ENCODE data around the gene AP3B1. TPM values are rescaled to one million over a fixed set of nuclear protein-coding genes. Genes with fewer than 3 reads are reported as not detected.

The AP3B1 gene
- total RNA-seq, 1 donor from 2014 or later, result 105 TPM

GRCh38 chr5:78280261-78280660 lies 14.2 kb downstream of the AP3B1 start:
- peaks cover 89% of the 10 kb centered on the region for H3K79me2 ChIP-seq (ENCODE audit: low read depth)
- H3K36me3 ChIP-seq, result no peaks in the 10 kb centered on the region
- H2AFZ ChIP-seq (replicated peaks), result no peak overlapping the region
- H3K9me3 ChIP-seq (ENCODE audit: low read depth), result no peaks in the 10 kb centered on the region
- no peak overlapping the region for H3K4me3 ChIP-seq
- Mint-ChIP-seq H3K27me3 (ENCODE audit: insufficient read depth, low read depth) (peaks cover 2% of the 10 kb centered on the region), H3K4me3 (no peak overlapping the region), H3K36me3 (peaks cover 4% of the 10 kb centered on the region), H3K4me1 (no peaks in the 10 kb centered on the region), H3K27ac (no peak overlapping the region), H3K9me3 (peaks cover 2% of the 10 kb centered on the region)
- H3K27me3 ChIP-seq, result no peaks in the 10 kb centered on the region
- peaks cover 4% of the 10 kb centered on the region for H3K4me1 ChIP-seq
- H3K27ac ChIP-seq, result no peak overlapping the region
- H3K4me2 ChIP-seq, result no peak overlapping the region
- no peak for DNase-seq (ENCODE audit: low spot score)
- peaks cover 9% of the 10 kb centered on the region for H3F3A ChIP-seq (ENCODE audit: low read depth)
- H4K20me1 ChIP-seq (ENCODE audit: low read depth), result peaks cover 58% of the 10 kb centered on the region
- no peak overlapping the region for H3K9ac ChIP-seq
- TF ChIP-seq CTCF (IDR thresholded peaks at IDR 0.05), result no peak
- no peak for TF ChIP-seq EZH2 (IDR thresholded peaks at IDR 0.05)
- no peak for TF ChIP-seq EZH2phosphoT487 (IDR thresholded peaks at IDR 0.05)

- Histone ChIP-seq H3F3A (ENCODE audit: low read depth) (peaks cover 9% of the 10 kb centered on the region), H3K9ac (no peak overlapping the region), H3K27me3 (no peaks in the 10 kb centered on the region), H2AFZ (replicated peaks) (no peak overlapping the region), H3K36me3 (no peaks in the 10 kb centered on the region), H3K79me2 (ENCODE audit: low read depth) (peaks cover 91% of the 10 kb centered on the region), H3K4me1 (peaks cover 6% of the 10 kb centered on the region), H3K4me3 (no peak overlapping the region), H3K4me2 (no peak overlapping the region), H3K27ac (no peak overlapping the region), H4K20me1 (ENCODE audit: low read depth) (peaks cover 53% of the 10 kb centered on the region), H3K9me3 (ENCODE audit: low read depth) (no peaks in the 10 kb centered on the region)
- peaks cover 3% of the 10 kb centered on the region for H3K36me3 Mint-ChIP-seq
- H3K27me3 Mint-ChIP-seq (ENCODE audit: insufficient read depth, low read depth), result peaks cover 2% of the 10 kb centered on the region
- no peak overlapping the region for H3K27ac Mint-ChIP-seq
- peaks cover 4% of the 10 kb centered on the region for H3K9me3 Mint-ChIP-seq
- H3K4me1 Mint-ChIP-seq, result no peaks in the 10 kb centered on the region
- no peak overlapping the region for H3K4me3 Mint-ChIP-seq
- DNase-seq (ENCODE audit: low spot score), result no peak
- no peak for TF ChIP-seq CTCF (IDR thresholded peaks at IDR 0.05)
- no peak for TF ChIP-seq EZH2phosphoT487 (IDR thresholded peaks at IDR 0.05)
- no peak for TF ChIP-seq EZH2 (IDR thresholded peaks at IDR 0.05)
Measured at GRCh38 chr5:78279194-78279593, 15.3 kb downstream of the AP3B1 start.

GRCh38 chr5:78277715-78278114 lies 16.8 kb downstream of the AP3B1 start:
- Mint-ChIP-seq H3K4me1 (no peaks in the 10 kb centered on the region), H3K4me3 (no peak overlapping the region), H3K27me3 (ENCODE audit: insufficient read depth, low read depth) (peaks cover 4% of the 10 kb centered on the region), H3K9me3 (peaks cover 4% of the 10 kb centered on the region), H3K27ac (no peak overlapping the region), H3K36me3 (peaks cover 5% of the 10 kb centered on the region)
- no peaks in the 10 kb centered on the region for H3K36me3 ChIP-seq
- no peak overlapping the region for H2AFZ ChIP-seq (replicated peaks)
- H3K9ac ChIP-seq, result no peak overlapping the region
- peaks cover 51% of the 10 kb centered on the region for H4K20me1 ChIP-seq (ENCODE audit: low read depth)
- H3K27me3 ChIP-seq, result no peaks in the 10 kb centered on the region
- no peak for TF ChIP-seq EZH2 (IDR thresholded peaks at IDR 0.05)
- H3K4me3 ChIP-seq, result no peak overlapping the region
- H3K27ac ChIP-seq, result no peak overlapping the region
- no peak for DNase-seq (ENCODE audit: low spot score)
- peaks cover 20% of the 10 kb centered on the region for H3F3A ChIP-seq (ENCODE audit: low read depth)
- no peak overlapping the region for H3K4me2 ChIP-seq
- H3K79me2 ChIP-seq (ENCODE audit: low read depth), result peaks cover 91% of the 10 kb centered on the region
- H3K9me3 ChIP-seq (ENCODE audit: low read depth), result no peaks in the 10 kb centered on the region
- peaks cover 20% of the 10 kb centered on the region for H3K4me1 ChIP-seq

- Histone ChIP-seq H3K9ac (no peak overlapping the region), H3K79me2 (ENCODE audit: low read depth) (peaks cover 93% of the 10 kb centered on the region), H4K20me1 (ENCODE audit: low read depth) (peaks cover 52% of the 10 kb centered on the region), H3K27me3 (no peaks in the 10 kb centered on the region), H3K27ac (no peak overlapping the region), H3K4me3 (no peak overlapping the region), H3K4me2 (no peak overlapping the region), H3K36me3 (no peaks in the 10 kb centered on the region), H3K4me1 (peaks cover 33% of the 10 kb centered on the region), H3F3A (ENCODE audit: low read depth) (peaks cover 28% of the 10 kb centered on the region), H3K9me3 (ENCODE audit: low read depth) (no peaks in the 10 kb centered on the region), H2AFZ (replicated peaks) (no peak overlapping the region)
- TF ChIP-seq CTCF (IDR thresholded peaks at IDR 0.05) (no peak), EZH2phosphoT487 (IDR thresholded peaks at IDR 0.05) (no peak), EZH2 (IDR thresholded peaks at IDR 0.05) (no peak)
- Mint-ChIP-seq H3K4me3 (no peak overlapping the region), H3K27ac (no peak overlapping the region), H3K9me3 (peaks cover 6% of the 10 kb centered on the region), H3K36me3 (peaks cover 18% of the 10 kb centered on the region), H3K4me1 (peaks cover 11% of the 10 kb centered on the region), H3K27me3 (ENCODE audit: insufficient read depth, low read depth) (peaks cover 4% of the 10 kb centered on the region)
- no peak for DNase-seq (ENCODE audit: low spot score)
Measured at GRCh38 chr5:78275998-78276543, 18.4 kb downstream of the AP3B1 start.
